WTC11 (cell line): ENCODE data around the gene ABLIM2. TPM values are rescaled to one million over a fixed set of nuclear protein-coding genes. Genes with fewer than 3 reads are reported as not detected.

Experiments used
- ATAC-seq: fragments of 200-7000 bp; cut with Tn5 transposase; 2 replicates; pipeline ENCODE4 v1.10.0; 2021; ENCODE audit warnings: mild to moderate bottlenecking, moderate library complexity
- CTCF ChIA-PET: fragments of 300-600 bp; sonication (Branson Sonifier 250); formaldehyde crosslinking; loops from one replicate; lab custom pipeline; 2021; ENCODE audit warnings: antibody characterized with exemption; lab: Charles Lee
- POLR2A ChIA-PET: fragments of 350-600 bp; sonication (Branson Sonifier 250); formaldehyde crosslinking; loops from one replicate; lab custom pipeline; 2021; ENCODE audit warnings: antibody characterized with exemption; lab: Charles Lee
- DNase-seq: peaks from one replicate; pipeline ENCODE4 v3.0.0; 2021; ENCODE audit warnings: low spot score
- H3K27ac Mint-ChIP-seq: 2 replicates; pipeline ENCODE4 v1.8.0; 2021; ENCODE audit warnings: mixed read lengths
- H3K27me3 Mint-ChIP-seq: 2 replicates; pipeline ENCODE4 v1.8.0; 2021; ENCODE audit warnings: low read depth, mild to moderate bottlenecking, moderate library complexity, mixed read lengths
- H3K36me3 Mint-ChIP-seq: 2 replicates; pipeline ENCODE4 v1.8.0; 2021; ENCODE audit warnings: mixed read lengths
- H3K4me1 Mint-ChIP-seq: 2 replicates; pipeline ENCODE4 v1.8.0; 2022; ENCODE audit warnings: mixed read lengths
- H3K4me3 Mint-ChIP-seq: 2 replicates; pipeline ENCODE4 v1.8.0; 2021; ENCODE audit warnings: mild to moderate bottlenecking, moderate library complexity, mixed read lengths
- H3K9me3 Mint-ChIP-seq: 2 replicates; pipeline ENCODE4 v1.8.0; 2021; ENCODE audit warnings: mixed read lengths
- CREB1 ChIP-seq: sonication (generic); formaldehyde crosslinking; IDR thresholded peaks from 2 replicates; pipeline ENCODE4 v1.8.0; 2023; ENCODE audit warnings: mild to moderate bottlenecking, missing genetic modification reagents
- ERG ChIP-seq: fragments of 250-450 bp; sonication (Bioruptor Pico); IDR thresholded peaks from 2 replicates; pipeline ENCODE4 v1.8.0; 2021; ENCODE audit warnings: mild to moderate bottlenecking
- FOXJ3 ChIP-seq: sonication (generic); formaldehyde crosslinking; IDR thresholded peaks from 2 replicates; pipeline ENCODE4 v1.9.0; 2021; ENCODE audit warnings: missing genetic modification reagents, mild to moderate bottlenecking, borderline replicate concordance
- GTF2I ChIP-seq: fragments of 250-450 bp; sonication (Bioruptor Pico); conservative IDR thresholded peaks from 2 replicates; pipeline ENCODE4 v1.4.0; 2021; ENCODE audit warnings: mild to moderate bottlenecking
- HMGA2 ChIP-seq: fragments of 250-450 bp; sonication (Bioruptor Pico); IDR thresholded peaks from 2 replicates; pipeline ENCODE4 v1.4.0; 2021; ENCODE audit warnings: mild to moderate bottlenecking, moderate library complexity
- JUN ChIP-seq: sonication (generic); formaldehyde crosslinking; IDR thresholded peaks from 2 replicates; pipeline ENCODE4 v1.8.0; 2023; ENCODE audit warnings: mild to moderate bottlenecking, missing genetic modification reagents
- MLX ChIP-seq: sonication (generic); formaldehyde crosslinking; IDR thresholded peaks from 2 replicates; pipeline ENCODE4 v1.8.1; 2023; ENCODE audit warnings: mild to moderate bottlenecking, missing genetic modification reagents, moderate library complexity
- NR2C2 ChIP-seq: sonication (generic); formaldehyde crosslinking; IDR thresholded peaks from 2 replicates; pipeline ENCODE4 v1.8.0; 2022; ENCODE audit warnings: mild to moderate bottlenecking, missing genetic modification reagents
- PRDM15 ChIP-seq: sonication (generic); formaldehyde crosslinking; IDR thresholded peaks from 2 replicates; pipeline ENCODE4 v1.8.0; 2022; ENCODE audit warnings: missing genetic modification reagents
- SMAD4 ChIP-seq: sonication (generic); formaldehyde crosslinking; IDR thresholded peaks from 2 replicates; pipeline ENCODE4 v1.8.0; 2022; ENCODE audit warnings: mild to moderate bottlenecking, missing genetic modification reagents
- TCF7 ChIP-seq: sonication (generic); formaldehyde crosslinking; IDR thresholded peaks from 2 replicates; pipeline ENCODE4 v1.8.0; 2022; ENCODE audit warnings: mild to moderate bottlenecking, low read depth, missing genetic modification reagents, moderate library complexity
- TEAD4 ChIP-seq: sonication (generic); formaldehyde crosslinking; IDR thresholded peaks from 2 replicates; pipeline ENCODE4 v1.8.0; 2022; ENCODE audit warnings: mild to moderate bottlenecking, missing genetic modification reagents
- USF1 ChIP-seq: sonication (generic); formaldehyde crosslinking; IDR thresholded peaks from 2 replicates; pipeline ENCODE4 v1.8.0; 2022; ENCODE audit warnings: mild to moderate bottlenecking, missing genetic modification reagents
- ZMAT4 ChIP-seq: fragments of 250-450 bp; sonication (Bioruptor Pico); IDR thresholded peaks from 2 replicates; pipeline ENCODE4 v1.9.0; 2021; ENCODE audit warnings: mild to moderate bottlenecking
- ZNF121 ChIP-seq: sonication (generic); formaldehyde crosslinking; IDR thresholded peaks from 2 replicates; pipeline ENCODE4 v1.8.0; 2023; ENCODE audit warnings: missing genetic modification reagents
- ZNF263 ChIP-seq: sonication (generic); formaldehyde crosslinking; IDR thresholded peaks from 2 replicates; pipeline ENCODE4 v1.8.1; 2022; ENCODE audit warnings: low read depth, mild to moderate bottlenecking, moderate library complexity, missing genetic modification reagents
- ZNF396 ChIP-seq: fragments of 250-450 bp; sonication (Bioruptor Pico); IDR thresholded peaks from 2 replicates; pipeline ENCODE4 v1.8.0; 2021; ENCODE audit warnings: mild to moderate bottlenecking, moderate library complexity, borderline replicate concordance
- total RNA-seq: library from RNA; stranded (reverse); gene quantifications from 3 replicates; pipeline ENCODE4 v1.2.3, GENCODE V29; 2021
- TF ChIP-seq, protein P1 (sequence below): sonication (generic); formaldehyde crosslinking; IDR thresholded peaks from 2 replicates; pipeline ENCODE4 v1.8.0; 2023; ENCODE audit warnings: mild to moderate bottlenecking, missing genetic modification reagents
- TF ChIP-seq, protein P2 (sequence below): sonication (generic); formaldehyde crosslinking; IDR thresholded peaks from 2 replicates; pipeline ENCODE4 v1.8.1; 2022; ENCODE audit warnings: low read depth, mild to moderate bottlenecking, moderate library complexity, missing genetic modification reagents, borderline replicate concordance

Gene ABLIM2
- total RNA-seq, 1 experiment from 2014 or later, result 2.6 TPM

GRCh38 chr4:8050180-8050554 is 108.4 kb downstream of the ABLIM2 start:
- Mint-ChIP-seq H3K27ac (peak overlapping the region; percentile 99), H3K27me3 (0 out of 2 replicates have a peak, but pooled peaks cover under 1% of the 10 kb centered on the region), H3K9me3 (peaks cover 14% of the 10 kb centered on the region), H3K4me3 (peak overlapping the region; percentile 43), H3K4me1 (peaks cover 53% of the 10 kb centered on the region), H3K36me3 (peaks cover 10% of the 10 kb centered on the region)
- DNase-seq (no peak), ATAC-seq (peak; percentile 10)
- POLR2A ChIA-PET, result interaction anchor here (1.2 kb wide), 1 partner anchor 30 kb away, joined by 8 read pairs; no protein-coding TSS in a partner anchor
- CTCF ChIA-PET, result interaction anchor here (1.0 to 2.7 kb wide), 10 partner anchors 10 to 400 kb away, joined by 3 to 32 read pairs (median 5); no protein-coding TSS in a partner anchor
- TF ChIP-seq ZNF263, result peak; percentile 73; the same call in 1 of the 2 replicates
- TF ChIP-seq CREB1 (CRISPR knock-in tag), result 0 out of 2 replicates have a peak, but pooled peaks have one; percentile 13
- TF ChIP-seq, protein P1, sequence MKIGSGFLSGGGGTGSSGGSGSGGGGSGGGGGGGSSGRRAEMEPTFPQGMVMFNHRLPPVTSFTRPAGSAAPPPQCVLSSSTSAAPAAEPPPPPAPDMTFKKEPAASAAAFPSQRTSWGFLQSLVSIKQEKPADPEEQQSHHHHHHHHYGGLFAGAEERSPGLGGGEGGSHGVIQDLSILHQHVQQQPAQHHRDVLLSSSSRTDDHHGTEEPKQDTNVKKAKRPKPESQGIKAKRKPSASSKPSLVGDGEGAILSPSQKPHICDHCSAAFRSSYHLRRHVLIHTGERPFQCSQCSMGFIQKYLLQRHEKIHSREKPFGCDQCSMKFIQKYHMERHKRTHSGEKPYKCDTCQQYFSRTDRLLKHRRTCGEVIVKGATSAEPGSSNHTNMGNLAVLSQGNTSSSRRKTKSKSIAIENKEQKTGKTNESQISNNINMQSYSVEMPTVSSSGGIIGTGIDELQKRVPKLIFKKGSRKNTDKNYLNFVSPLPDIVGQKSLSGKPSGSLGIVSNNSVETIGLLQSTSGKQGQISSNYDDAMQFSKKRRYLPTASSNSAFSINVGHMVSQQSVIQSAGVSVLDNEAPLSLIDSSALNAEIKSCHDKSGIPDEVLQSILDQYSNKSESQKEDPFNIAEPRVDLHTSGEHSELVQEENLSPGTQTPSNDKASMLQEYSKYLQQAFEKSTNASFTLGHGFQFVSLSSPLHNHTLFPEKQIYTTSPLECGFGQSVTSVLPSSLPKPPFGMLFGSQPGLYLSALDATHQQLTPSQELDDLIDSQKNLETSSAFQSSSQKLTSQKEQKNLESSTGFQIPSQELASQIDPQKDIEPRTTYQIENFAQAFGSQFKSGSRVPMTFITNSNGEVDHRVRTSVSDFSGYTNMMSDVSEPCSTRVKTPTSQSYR (CRISPR knock-in tag), result no peak

DNA sequence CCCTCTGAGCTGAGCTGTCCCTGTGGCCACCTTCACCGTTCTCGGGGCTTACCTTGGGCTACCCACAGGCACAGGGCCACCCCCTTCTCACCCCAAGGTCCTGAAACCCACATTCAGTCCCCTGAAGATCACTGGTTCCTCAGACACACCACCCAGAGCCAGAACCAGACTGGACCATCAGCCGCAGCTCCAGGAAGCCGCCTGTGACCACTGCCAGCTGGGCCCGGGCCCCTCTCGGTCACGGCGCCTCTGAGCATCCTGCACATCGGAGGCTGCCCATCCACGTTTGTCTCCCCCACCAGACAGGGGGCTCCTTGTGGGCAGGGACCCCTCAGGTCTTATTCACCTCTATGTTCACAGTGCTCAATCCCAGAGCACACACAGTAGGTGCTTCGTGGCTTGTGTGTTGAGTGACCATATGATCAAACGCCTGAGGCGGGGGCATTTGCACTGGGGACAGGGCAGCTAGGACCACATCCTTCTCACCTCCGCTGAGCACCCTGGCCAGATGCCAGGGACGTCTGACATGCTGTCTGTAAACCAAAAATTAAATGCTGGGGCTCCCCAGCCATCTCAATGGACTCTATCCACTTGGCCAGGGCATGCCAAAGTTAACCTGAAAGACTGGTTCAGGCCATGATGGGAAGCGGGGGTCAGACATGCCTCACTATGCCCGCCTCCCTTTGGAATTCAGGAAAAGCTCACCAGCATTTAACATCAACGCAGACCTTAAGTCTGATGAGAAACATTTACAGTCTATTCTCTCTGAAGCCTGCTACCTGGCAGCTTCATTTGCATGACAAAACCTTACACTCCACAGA is 109.5 kb downstream of the ABLIM2 start:
- H3K36me3 Mint-ChIP-seq, result peaks cover under 1% of the 10 kb centered on the region; the same call in 1 of the 2 replicates
- TF ChIP-seq PRDM15 (CRISPR knock-in tag), result no peak
- no peak for TF ChIP-seq GTF2I
- no peak for TF ChIP-seq HMGA2 (CRISPR knock-in tag)
- TF ChIP-seq NR2C2 (CRISPR knock-in tag), result no peak
- no peak for TF ChIP-seq MLX
- no peak for TF ChIP-seq FOXJ3 (CRISPR knock-in tag)
- TF ChIP-seq SMAD4 (CRISPR knock-in tag), result no peak
- no peak for TF ChIP-seq ERG (CRISPR knock-in tag)
- no peak for TF ChIP-seq ZNF263
- TF ChIP-seq, protein P2, sequence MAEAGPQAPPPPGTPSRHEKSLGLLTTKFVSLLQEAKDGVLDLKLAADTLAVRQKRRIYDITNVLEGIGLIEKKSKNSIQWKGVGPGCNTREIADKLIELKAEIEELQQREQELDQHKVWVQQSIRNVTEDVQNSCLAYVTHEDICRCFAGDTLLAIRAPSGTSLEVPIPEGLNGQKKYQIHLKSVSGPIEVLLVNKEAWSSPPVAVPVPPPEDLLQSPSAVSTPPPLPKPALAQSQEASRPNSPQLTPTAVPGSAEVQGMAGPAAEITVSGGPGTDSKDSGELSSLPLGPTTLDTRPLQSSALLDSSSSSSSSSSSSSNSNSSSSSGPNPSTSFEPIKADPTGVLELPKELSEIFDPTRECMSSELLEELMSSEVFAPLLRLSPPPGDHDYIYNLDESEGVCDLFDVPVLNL (CRISPR knock-in tag), result no peak
- no peak for TF ChIP-seq ZNF121
- TF ChIP-seq TCF7 (CRISPR knock-in tag), result no peak
- TF ChIP-seq USF1, result no peak
- TF ChIP-seq TEAD4 (CRISPR knock-in tag), result no peak
- no peak for TF ChIP-seq JUN (CRISPR knock-in tag)
- TF ChIP-seq ZMAT4 (CRISPR knock-in tag), result no peak
- TF ChIP-seq ZNF396 (CRISPR knock-in tag), result no peak
- TF ChIP-seq, all 79 proteins: peak for 0
- Mint-ChIP-seq H3K4me1 (peaks cover 53% of the 10 kb centered on the region), H3K4me3 (peak overlapping the region; percentile 50), H3K27me3 (no peaks in the 10 kb centered on the region), H3K27ac (peak overlapping the region; percentile 99), H3K9me3 (peaks cover 3% of the 10 kb centered on the region; the same call in 1 of the 2 replicates)
- CTCF ChIA-PET, result interaction anchor here (0.5 to 2.7 kb wide), 8 partner anchors 37 to 247 kb away, joined by 3 to 16 read pairs (median 4); no protein-coding TSS in a partner anchor
- POLR2A ChIA-PET, result interaction anchor here (0.8 kb wide), 1 partner anchor 127 kb away, joined by 3 read pairs; no protein-coding TSS in a partner anchor
- ATAC-seq (peak; percentile 18), DNase-seq (peak; percentile 48)
